Left hindlimb (tissue), 1 donor: ENCODE data around the gene FOCAD.
"Not testable (repeated sequence)": the region's sequence is repeated elsewhere in the genome, so short reads cannot be mapped to it uniquely, and the experiment has no call there.

ENCODE experiments used
- DNase-seq: peaks from one replicate; pipeline ENCODE4 v3.0.0-alpha.2; 2018

Gene FOCAD

DNA sequence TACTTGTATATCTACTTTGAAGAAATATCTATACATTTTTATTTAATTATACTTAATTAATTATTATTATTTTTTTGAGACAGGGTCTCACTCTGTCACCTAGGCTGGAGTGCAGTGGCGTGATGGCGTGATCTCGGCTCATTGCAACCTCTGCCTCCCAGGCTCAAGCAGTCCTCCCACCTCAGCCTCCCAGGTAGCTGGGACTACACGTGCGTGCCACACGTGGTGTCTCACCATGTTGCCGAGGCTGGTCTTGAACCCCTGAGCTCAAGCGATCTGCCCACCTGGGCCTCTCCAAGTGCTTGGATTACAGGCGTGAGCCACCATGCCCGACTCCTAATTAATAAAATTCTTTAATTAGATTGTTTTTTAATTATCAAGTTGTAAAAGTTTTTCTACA, 10.5 kb upstream of the FOCAD start:
- DNase-seq = not testable (repeated sequence)

DNA sequence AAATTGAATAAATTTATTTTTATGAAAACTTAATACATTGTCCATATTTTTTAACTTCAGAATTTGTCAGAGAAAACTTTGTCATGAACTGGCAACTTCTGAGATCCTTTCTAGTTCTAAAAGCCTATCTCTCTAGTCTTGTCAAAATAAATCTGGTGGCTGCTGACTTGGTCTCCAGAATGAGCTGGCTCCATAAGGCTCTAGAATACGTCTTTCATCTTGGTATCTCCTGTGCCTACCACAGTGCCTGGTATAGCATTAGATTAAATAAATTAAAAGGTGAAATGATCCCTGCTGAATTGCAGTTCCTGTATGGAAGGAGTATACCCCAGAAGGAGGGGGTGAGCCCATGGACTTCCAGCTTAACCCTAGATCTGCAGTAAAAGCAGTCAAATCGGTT, 2.6 kb upstream of the FOCAD start:
- DNase-seq = no peak

DNA sequence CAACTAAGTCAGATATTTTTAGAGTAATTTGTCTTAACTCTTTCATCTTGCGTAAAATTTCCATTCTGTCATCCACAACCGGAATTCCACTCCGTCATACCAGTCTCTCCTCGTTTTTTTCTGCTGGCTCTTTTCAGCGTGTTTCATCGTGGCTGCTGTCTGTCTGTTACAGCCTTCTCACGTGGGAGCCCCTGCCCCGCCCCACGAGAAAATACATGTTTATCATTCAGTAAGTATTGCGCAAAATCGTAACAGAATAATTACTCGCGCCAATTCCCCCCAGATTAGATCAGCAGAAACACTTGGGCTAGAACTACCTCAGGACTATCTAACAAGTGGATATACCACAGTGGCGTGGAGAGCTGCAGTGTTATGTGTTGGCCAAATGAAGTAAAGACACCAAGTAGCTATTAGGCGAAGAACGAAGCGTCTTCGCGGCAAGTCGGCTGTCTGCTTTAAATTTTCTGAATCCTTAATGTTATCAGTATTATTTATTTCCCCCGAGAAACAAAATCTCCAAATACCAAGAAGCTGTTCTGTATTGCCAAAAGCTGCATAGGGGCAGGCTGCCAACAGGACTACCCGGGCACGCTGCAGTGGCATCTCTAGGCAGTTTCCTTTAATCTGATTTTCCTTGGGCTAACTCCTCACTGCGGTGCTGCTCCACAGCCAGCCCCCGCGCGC, 566 bp upstream of the FOCAD start:
- DNase-seq = no peak

DNA sequence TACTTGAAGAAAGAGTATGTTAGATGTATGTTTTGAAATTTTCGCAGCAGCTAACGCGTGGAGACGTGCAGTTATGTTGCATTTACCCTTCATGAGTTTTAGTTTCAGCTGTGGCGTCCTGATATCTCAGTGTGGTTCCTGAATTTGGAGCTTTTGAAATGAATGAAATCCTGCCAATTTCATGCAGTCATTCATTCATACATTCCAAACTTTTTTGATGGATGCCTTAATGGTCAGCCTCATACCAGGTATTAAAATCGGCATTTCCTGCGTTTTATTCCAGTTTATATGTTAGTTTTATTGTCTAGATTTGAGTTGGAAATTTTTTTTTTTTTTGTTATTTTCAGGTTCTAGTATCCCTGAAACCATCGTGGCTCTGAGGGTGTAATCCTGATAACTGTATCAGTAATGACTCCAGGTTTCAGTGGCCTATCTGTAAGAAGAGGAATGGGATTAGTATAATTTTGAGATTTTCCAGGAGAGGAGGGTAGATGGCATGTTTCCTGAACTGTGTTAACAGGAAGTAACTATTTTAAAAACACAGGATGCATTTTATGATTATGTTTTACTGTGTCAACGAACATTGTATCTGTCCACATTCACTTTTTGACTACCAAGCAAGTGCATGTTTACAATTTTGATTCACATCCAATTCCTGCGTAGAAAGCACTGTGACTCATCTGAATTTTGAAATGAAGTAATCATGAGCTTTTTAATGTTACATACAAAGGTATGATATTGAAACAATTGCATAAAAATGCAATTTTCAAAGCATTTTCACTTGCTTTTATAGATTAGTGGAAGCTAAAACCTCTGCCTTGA, 1.0 kb downstream of the FOCAD start:
- DNase-seq = no peak

DNA sequence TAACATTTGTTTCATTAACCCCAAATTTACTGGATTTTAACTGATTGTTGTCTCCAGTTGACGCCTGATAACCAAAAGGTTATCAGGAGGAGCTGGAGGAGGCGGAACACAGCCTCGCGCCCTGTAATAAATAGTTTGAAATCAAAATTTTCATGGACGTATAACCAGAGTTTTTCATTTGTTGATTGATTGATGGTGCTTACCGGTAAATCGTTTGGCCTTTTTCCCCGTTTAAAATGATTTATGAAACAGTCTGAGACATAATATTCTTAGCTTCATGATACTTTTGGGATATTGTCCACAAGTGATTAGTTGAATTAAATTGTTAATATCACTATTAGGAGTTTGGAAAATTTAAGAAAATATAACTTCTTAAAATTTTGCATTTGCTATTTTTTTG, 1.7 kb downstream of the FOCAD start:
- DNase-seq = no peak

DNA sequence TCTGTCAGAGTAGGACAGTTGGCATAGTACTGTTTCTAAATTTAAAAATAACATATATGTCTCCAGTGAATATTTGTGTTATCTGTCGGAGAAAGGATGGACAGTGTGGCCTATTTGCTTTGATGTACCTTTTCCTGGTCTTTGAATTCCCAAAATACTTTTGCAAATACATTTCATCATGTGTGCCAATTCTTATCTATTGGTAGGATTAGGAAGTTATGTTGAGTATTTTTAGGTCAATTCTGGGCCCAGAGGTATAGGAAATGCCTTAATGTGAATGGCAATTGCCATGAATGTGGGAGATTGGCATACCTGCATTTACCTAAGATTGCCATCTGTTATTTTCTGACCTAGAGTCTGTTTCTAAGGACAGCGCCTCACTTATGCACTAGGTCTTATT, 5.8 kb downstream of the FOCAD start:
- DNase-seq = no peak

DNA sequence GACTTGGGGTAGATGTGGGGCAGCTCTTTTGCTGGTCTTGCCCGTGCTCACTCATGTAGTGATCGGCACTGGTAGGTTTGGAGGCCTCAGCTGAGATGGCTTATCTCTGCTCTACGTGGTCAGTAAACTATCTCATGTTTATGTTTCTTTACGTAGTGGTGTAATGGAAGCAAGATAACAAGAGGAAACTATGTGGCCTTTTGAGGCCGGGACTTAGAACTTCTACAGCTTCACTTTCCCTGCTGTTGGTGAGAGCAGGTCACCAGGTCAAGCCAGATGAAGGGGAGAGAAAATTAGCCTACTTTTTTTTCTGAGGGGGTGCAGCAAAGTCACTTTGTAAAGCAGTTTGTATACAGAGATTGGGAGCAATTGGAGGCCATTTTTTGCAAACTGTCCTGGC, 8.5 kb downstream of the FOCAD start:
- DNase-seq = no peak

DNA sequence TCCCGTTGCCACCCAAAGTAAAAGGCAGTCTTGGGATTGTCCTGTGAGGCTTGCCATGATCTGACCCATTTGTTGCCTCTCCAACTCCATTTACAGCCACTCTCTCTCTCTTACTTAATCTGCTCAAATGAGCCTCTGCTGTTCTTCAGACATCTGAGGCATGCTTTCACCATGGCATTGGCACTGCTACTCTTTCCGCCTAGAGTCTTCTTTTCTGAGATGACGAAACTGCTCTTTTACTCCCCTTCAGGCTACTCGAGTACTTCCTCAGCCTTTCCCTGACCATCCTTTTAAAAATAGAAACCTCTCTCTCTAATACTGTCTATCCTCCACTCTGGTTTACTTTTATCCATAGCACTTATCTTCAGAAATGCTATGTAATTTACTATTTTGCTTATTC, 9.0 kb downstream of the FOCAD start:
- no peak for DNase-seq

DNA sequence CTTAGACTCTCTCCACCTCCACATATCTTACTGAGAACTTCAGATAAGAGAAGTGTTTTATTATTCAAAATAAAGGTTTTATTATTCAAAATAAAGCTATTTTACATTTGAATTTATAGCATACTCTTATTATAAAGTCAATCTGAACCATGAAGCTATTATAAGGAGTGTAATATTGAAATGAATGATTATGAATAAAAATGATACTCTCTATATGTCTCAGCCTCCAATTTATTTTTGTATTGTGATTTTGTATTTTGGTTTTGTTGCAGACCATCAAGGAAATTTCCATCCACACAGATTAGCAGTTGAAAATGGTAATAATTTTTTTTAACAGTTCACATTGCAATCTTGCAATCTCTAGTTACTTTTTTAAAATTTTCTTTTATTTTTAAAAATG, 10.2 kb downstream of the FOCAD start:
- no peak for DNase-seq

DNA sequence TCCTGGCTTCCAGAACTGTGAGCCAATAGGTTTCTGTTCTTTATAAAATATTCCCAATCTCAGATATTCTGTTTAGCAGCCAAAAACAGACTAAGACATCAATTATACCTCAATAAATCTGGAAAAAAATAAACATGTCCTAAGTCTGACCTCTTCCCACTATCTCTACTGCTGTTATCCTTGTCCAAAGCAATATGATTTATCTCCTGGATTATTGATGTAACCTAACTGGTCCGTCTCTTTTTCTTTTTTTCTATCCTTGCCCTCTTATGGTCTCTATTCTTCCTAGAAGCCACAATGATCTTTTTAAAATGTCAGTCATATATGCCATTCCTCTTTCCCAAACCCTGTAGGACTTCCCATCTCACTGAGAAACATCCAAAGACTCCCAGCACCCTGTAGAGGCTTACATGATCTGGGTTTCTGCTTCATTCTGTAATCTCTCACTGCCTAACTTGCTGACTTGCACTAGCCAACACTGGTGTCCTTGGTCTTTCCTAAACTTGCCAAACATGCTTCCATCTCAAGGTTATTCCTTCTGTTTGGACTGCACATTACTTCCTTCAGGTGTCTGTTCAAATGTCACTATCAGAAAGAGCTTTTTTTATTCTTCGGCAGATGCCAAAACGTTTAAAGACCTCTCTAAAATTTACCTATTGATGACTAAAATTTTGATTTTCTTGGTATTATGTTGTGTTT, 13.1 kb downstream of the FOCAD start:
- no peak for DNase-seq

DNA sequence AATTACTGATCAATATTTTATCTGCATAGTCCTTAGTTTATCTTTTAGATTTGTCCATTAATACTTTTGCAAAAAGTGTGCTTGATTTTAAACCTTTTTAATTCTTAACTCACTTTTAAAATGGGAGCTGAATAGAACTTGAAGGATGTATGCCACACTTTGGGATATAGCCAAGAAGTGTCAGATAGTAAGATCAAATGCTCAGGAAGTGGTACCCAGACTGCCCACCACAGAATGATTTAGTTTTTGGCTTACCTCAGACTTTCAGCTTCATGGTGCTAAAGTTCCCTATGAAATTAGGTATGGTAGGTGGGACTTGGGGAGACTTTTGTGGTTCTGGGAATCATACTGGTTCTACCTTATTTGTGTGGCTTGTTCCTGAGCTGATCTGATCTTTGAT, 14.7 kb downstream of the FOCAD start:
- no peak for DNase-seq

DNA sequence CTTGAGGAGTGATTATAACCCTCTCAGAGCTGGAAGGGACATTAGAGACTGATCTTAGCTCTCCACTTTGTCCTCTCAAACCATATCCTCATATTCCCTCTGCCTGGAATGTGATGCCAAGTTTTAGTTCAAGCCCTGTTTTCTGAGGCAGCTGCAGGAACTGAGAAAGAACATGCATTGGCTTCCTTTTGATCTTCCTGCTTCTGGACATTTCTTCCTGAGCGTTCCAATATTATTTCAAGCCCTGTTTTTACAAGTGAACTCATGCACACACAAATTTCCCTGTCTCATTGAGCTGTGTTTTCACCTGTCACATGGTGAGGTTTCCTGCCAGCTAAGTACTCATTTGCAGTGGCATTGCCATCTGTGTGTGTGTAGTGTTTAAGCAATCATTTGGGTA, 17.0 kb downstream of the FOCAD start:
- DNase-seq = no peak

DNA sequence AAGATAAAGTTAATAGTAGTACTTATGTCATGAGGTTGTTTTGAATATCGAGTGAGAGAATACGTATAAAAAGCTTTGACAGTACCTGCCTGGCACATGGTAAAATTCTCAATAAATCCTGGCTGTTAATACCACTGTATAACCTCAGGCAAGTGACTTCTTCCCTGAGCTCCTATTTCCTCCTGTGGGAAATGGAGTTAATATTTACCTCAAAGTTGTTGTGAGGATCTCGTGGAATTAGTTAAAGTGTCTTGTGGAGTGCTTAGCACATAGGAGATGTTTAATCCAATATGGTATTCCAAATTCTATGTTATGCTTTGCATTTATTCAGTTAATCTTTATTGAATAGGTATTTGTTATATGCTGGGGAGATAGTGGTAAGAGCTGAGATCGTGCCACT, 18.5 kb downstream of the FOCAD start:
- no peak for DNase-seq

DNA sequence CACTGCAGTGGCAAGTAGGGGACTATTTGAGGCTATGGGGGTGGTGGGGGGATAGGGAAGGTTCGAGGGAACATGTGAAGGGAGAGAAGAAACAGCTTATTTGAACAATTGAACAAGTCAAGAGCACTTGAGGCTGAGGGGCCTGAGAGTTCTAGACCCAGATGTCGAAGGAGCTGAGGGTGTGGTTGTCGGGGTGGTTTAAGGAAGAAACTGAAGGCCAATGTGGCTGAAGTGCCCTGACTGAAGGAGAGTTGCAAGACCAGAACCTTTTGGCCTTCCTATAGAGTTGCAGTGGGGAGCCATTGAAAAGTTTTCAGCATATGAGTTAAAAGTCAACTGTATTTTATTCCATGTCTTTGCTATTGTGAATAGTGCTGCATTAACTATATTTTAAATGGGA, 19.1 kb downstream of the FOCAD start:
- DNase-seq = no peak

DNA sequence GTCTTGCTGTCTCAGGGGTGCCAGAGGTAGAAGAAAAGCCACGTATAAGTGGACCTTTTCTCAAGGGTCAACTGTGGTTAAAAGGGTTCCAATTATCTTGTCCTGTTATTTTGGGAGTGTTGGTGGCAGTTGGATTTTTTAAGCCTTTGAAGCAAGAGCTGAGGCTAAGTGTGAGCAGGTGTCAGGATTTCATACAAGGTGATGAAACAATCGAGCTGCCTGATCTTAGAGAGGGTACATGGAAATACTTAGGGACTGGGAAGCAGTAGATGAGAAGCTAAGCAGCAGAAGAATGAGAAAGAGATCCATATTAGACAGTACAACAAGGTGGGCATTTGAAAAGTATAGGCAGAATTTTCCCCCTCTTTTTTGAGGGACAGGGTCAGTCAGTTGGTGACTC, 23.6 kb downstream of the FOCAD start:
- DNase-seq = no peak

DNA sequence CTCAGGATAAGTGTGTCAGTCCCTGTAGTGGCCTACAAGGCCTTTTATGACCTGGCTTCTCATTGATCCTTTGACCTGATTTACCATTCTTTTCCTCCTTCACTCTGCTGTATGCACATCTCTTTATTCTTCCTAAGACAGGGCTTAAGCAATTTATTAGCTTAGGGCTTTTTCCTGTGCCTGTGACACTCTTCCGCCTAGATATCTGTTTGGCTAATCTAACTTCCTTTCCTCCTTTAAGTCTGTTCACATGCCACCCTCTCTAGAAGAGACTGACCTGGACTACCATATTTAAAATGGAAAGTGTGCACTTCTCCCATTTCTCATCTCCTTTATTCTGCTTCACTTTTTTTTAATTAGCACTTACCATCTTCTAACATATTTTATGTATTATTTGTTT, 29.1 kb downstream of the FOCAD start:
- DNase-seq = no peak

DNA sequence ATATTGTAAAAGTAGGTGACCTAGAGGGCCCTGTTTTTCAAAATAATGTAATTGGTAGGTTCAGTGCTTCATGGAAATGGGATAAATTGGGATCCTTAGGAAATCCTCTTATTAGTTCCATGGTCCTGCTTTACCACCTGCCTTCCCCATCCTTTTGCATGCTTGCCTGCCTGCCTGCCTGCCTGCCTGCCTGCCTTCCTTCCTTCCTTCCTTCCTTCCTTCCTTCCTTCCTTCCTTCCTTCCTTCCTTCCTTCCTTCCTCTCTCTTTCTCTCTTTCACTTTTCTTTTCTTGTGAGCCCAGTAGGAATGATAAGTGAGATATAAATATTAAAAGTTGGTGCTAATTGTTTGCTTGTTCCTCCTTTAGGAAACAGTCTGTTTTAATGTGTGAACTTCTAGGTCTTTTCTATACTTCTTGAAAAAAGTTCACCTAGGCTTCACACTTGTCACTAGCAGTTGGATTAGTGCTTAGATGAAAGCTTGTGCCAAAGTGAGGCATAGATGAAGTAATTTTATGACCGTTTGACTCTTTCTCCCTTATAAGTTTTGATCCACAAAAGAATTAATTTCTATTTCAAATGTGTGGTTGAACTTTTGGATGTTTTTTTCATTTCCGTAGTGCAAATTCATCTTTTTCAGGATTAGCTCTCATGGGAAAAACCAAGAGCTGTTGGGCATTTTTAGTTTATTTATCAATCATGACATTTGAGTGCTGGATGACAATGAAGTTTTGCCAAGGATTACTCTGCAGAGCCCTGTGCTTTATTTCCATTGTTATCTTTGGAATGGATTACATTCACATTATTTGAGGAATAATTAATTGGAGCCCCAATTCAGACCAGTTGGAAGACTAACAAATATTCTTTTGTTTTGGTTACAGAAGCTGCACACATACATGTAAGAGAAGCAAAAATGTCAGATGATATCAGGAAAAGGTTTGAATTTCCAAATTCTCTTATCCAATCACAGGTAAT, 30.7 kb downstream of the FOCAD start:
- no peak for DNase-seq

DNA sequence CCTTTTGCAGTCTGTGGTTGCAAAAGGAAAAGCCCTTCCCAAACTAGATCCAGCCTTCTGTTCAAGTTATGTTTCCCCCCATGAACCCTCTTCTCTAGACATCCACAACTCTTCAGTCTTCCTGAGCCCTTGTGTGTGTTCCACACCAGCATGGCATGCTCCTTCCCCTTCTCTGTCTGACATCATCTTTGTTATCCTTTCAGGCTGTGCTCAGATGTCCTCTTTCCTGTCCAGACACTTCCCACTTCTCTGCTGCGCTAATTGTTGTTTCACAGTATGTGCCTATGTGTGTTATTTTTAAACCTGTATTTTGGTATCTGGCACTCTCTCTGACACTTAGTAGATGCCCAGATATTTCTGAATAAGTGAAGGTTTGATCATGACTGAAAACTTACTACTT, 38.2 kb downstream of the FOCAD start:
- no peak for DNase-seq

DNA sequence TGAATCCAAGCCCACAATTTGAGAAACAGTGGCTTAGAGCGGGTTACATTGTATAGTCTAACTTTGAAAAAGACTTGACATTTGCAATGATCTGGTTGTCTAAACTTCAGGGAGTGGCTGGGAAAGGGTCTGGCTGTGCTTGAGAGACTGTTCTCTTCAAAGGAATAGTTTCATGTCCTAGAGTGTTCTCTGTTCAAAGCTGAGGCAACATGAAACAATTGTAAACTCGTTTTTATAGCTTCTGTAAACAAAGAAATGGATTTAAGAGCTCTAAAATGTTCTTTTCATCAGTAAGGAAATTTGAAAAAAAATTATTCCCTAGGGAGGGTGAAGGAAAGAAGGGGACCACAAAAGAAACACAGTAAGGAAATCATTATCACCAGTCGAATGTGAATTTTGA, 41.6 kb downstream of the FOCAD start:
- no peak for DNase-seq

DNA sequence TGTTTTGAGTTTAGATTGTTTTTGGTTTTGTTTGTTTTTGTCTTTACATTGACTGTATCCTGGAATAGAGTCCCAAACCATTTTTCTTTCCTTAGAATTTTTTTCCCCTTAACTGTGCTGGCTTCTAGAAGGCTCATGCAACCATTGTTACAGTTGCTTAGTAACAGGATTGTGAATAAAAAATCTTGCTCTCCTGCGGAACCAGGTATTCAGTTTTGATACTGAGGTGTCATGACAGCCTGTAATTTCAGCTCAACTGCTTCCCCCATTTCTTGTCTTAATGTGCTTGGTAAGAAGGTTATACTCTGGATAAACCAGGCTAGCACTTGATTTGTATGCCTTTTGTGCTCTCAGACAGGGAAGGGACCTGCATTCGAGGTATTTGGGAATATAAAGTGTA, 42.1 kb downstream of the FOCAD start:
- DNase-seq = no peak

DNA sequence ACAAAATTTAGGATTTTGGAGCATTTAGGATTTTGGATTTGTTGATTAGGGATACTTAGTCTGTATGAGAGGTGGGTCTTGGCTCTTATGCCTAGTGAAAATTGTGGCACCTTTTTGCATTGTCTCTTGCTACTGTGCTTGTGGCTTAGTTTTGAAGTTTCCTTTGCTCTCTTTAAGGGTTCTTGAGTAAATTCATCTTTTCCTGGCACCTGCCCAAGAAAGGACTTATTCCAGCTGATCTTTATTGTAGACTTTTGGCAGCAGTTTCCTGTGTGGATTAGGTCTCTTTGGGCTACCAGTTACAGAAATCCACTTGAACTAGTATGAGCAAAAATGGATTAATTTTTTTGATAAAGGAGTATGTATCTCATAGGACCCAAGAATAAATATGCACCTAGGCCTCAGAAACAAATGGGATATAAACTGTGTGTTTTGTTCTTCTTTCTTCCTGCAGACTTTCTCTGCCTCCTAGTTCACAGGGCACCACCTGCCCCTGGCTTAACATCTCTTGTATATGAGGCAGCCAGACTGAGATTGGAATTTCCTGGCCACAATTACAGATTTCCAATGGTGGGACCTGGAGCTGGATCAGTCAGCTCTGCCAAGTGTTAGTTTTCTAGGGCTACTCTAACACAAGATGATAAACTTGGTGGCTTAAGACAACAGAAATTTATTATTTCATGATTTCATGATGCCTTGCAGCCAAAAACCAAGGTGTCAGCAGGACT, 44.6 kb downstream of the FOCAD start:
- no peak for DNase-seq

DNA sequence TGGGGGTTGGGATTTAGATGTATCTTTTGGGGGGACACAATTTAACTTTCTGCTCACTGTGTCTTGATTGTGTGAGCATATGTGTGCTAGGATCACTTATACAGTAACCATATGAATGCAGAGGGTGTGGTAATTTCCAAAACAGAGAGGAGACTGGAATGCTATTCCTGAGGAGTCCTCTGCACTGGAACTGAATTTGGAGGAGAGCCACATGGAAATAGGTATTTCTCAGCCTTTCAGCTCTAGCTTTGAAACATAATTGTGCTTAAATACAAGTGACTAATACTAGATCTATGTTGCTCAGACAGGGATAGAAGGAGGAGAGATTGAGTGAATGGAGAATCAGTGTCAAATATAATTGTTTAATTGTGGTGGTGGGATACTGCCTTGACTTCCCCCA, 45.5 kb downstream of the FOCAD start:
- no peak for DNase-seq
